Esophagus muscularis mucosa (tissue), 4 donors: ENCODE results near the gene UGT3A2. TPM values are rescaled to one million over a fixed set of nuclear protein-coding genes. Genes with fewer than 3 reads are reported as not detected.

Source experiments
- DNase-seq: peaks from one replicate; pipeline ENCODE4 v3.0.0-alpha.2; 2017; ENCODE audit errors: extremely low spot score
- H3K27ac ChIP-seq, 4 donors: fragments of 200-600 bp; sonication (generic); replicated peaks in 1 of 4; 1 replicate in 3 of 4; 2 replicates in 1 of 4; pipeline ENCODE4 v1.5.1; 2016 to 2019; ENCODE audit warnings: mild to moderate bottlenecking in 1 of 4
- H3K27me3 ChIP-seq, 4 donors: fragments of 200-600 bp; sonication (generic); one replicate each; pipeline versions ENCODE4 v1.5.1 to v1.6.0; 2016 to 2019
- H3K36me3 ChIP-seq, 4 donors: fragments of 200-600 bp; sonication (generic); one replicate each; pipeline ENCODE4 v1.5.1; 2016 to 2019
- H3K4me1 ChIP-seq, 4 donors: fragments of 200-600 bp; sonication (generic); one replicate each; pipeline ENCODE4 v1.5.1; 2016 to 2019
- H3K4me3 ChIP-seq, 4 donors: fragments of 200-600 bp; sonication (generic); 1 replicate in 2 of 4; 2 replicates in 2 of 4; pipeline ENCODE4 v1.5.1; 2016 to 2019; ENCODE audit warnings: mild to moderate bottlenecking in 4 of 4, moderate library complexity in 1 of 4
- H3K9me3 ChIP-seq, 4 donors: fragments of 200-600 bp; sonication (generic); 1 replicate in 3 of 4; 2 replicates in 1 of 4; pipeline ENCODE4 v1.5.1; 2016 to 2019
- EP300 ChIP-seq: sonication (generic); formaldehyde crosslinking; IDR thresholded peaks from one replicate; pipeline ENCODE4 v1.6.1; 2017; ENCODE audit warnings: antibody characterized with exemption
- POLR2A ChIP-seq: fragments of 450-650 bp; IDR thresholded peaks from one replicate; pipeline ENCODE4 v1.6.1; 2017; ENCODE audit warnings: antibody characterized with exemption, moderate library complexity, mild to moderate bottlenecking, low read depth
- POLR2AphosphoS5 ChIP-seq, 2 donors: sonication (generic); formaldehyde crosslinking; IDR thresholded peaks; one replicate each; pipeline ENCODE4 v1.6.1; 2017; ENCODE audit warnings: antibody characterized with exemption in 2 of 2
- WGBS: methylation state at CpG from one replicate; pipeline ENCODE4 v1.1.5; 2018; 5-methylcytosine and 5-hydroxymethylcytosine counted together
- intact Hi-C: fragments of 100-400 bp; cut with DNase I; formaldehyde crosslinking; loops from one replicate; pipeline ENCODE4 v1.15.1; 2023
- total RNA-seq, 4 donors: library from RNA; depleted of rRNA; stranded (reverse); fragments of >200 nt; gene quantifications; one replicate each; pipeline versions ENCODE4 v1.1.0 to v1.2.1, GENCODE V29; 2016
- TF ChIP-seq, protein P1 (sequence below), 3 experiments: fragments of 200-600 bp in 2 of 3; fragments of 450-650 bp in 1 of 3; sonication (generic) in 2 of 3; IDR thresholded peaks; one replicate each; pipeline ENCODE4 v1.5.1; 2017 to 2019; ENCODE audit warnings: antibody characterized with exemption in 3 of 3, mild to moderate bottlenecking in 2 of 3, moderate library complexity in 1 of 3

Gene UGT3A2
- total RNA-seq, 4 donors from 2014 or later: not detected

DNA sequence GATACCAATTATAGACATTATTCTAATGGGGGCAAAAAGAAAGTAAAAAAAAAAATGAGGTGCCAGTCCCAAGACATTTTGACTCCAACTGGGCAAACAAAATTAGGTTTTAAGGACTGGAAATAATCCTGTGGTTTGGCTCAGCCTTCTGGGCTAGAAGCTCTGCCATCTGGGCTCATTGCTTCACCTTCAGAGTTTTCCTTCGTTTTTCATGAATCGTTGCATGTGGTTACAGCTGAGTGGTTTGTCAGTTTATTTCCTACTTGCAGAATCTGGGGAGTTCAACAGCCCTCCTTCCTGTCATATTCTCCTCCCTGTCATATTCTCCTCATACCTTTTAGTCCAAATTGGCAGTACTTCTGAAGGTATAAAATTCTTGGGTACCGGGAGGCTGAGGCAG lies 12.0 kb downstream of the UGT3A2 start:
- WGBS: 86% methylated on average over 3 of the region's 3 CpGs
- no peak for TF ChIP-seq POLR2AphosphoS5 (IDR thresholded peaks at IDR 0.05)
- TF ChIP-seq, protein P1, sequence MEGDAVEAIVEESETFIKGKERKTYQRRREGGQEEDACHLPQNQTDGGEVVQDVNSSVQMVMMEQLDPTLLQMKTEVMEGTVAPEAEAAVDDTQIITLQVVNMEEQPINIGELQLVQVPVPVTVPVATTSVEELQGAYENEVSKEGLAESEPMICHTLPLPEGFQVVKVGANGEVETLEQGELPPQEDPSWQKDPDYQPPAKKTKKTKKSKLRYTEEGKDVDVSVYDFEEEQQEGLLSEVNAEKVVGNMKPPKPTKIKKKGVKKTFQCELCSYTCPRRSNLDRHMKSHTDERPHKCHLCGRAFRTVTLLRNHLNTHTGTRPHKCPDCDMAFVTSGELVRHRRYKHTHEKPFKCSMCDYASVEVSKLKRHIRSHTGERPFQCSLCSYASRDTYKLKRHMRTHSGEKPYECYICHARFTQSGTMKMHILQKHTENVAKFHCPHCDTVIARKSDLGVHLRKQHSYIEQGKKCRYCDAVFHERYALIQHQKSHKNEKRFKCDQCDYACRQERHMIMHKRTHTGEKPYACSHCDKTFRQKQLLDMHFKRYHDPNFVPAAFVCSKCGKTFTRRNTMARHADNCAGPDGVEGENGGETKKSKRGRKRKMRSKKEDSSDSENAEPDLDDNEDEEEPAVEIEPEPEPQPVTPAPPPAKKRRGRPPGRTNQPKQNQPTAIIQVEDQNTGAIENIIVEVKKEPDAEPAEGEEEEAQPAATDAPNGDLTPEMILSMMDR (IDR thresholded peaks at IDR 0.05): no peak
- TF ChIP-seq EP300: no peak
- intact Hi-C loops: no loop called here
- Histone ChIP-seq H3K27me3 (no peaks in the 10 kb centered on the region), H3K36me3 (no peaks in the 10 kb centered on the region), H3K4me1 (no peaks in the 10 kb centered on the region), H3K4me3 (no peak overlapping the region), H3K27ac (no peak overlapping the region), H3K9me3 (no peaks in the 10 kb centered on the region)
- DNase-seq: peak; percentile 57

DNA sequence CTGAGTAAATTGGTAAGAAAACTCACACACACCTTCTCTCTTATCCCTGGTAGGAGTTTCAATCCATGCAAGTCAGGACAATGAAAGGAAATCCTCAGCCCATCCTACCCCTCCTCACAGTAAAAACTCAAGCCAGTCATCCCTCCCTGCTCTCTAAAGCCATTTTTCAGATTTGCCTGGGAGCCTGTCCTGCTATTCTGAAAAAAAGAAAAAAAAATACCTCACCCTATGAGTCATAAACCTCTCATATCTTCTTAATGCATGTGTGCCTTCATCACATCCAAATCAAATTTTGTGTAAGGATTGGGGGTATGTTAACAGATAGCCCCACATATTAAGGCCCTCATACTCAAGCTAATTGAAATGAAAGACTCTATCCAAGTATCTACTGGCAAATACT lies 14.1 kb downstream of the UGT3A2 start:
- intact Hi-C loops: no loop called here
- H3K9me3 ChIP-seq: no peaks in the 10 kb centered on the region
- peak; percentile 57 for DNase-seq
- no peaks in the 10 kb centered on the region for H3K36me3 ChIP-seq
- TF ChIP-seq, protein P1 (IDR thresholded peaks at IDR 0.05): no peak
- TF ChIP-seq POLR2A (no peak), EP300 (no peak), POLR2AphosphoS5 (IDR thresholded peaks at IDR 0.05) (no peak)
- no peak overlapping the region for H3K27ac ChIP-seq
- no peak overlapping the region for H3K4me3 ChIP-seq
- no peaks in the 10 kb centered on the region for H3K4me1 ChIP-seq
- no peaks in the 10 kb centered on the region for H3K27me3 ChIP-seq

DNA sequence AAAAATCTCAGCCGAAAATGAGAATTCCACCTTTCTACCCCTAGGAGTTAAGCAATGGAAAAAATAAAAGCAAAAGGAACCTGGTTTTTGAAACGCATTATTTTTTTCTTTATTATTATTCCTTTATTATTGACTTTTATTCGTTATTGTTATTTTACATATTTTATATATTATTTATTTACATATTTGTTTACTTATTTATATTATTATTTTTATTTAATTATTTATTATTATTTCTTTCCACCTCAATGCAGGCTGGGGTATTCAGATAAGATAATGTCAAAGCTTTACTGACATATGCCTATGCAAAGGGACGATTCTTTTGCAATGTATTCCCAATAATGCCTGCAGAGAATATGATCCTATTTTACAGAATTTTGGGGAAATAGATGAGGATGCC lies 16.7 kb downstream of the UGT3A2 start:
- intact Hi-C loops: no loop called here
- H3K4me1 ChIP-seq: no peaks in the 10 kb centered on the region
- H3K27ac ChIP-seq: no peak overlapping the region
- no peak overlapping the region for H3K4me3 ChIP-seq
- H3K9me3 ChIP-seq: no peaks in the 10 kb centered on the region
- H3K36me3 ChIP-seq: no peaks in the 10 kb centered on the region
- no peak for DNase-seq
- TF ChIP-seq EP300 (no peak), POLR2A (no peak), POLR2AphosphoS5 (IDR thresholded peaks at IDR 0.05) (no peak)
- TF ChIP-seq, protein P1 (IDR thresholded peaks at IDR 0.05): no peak
- 83% methylated on average over 4 of the region's 4 CpGs for WGBS
- H3K27me3 ChIP-seq: no peaks in the 10 kb centered on the region

DNA sequence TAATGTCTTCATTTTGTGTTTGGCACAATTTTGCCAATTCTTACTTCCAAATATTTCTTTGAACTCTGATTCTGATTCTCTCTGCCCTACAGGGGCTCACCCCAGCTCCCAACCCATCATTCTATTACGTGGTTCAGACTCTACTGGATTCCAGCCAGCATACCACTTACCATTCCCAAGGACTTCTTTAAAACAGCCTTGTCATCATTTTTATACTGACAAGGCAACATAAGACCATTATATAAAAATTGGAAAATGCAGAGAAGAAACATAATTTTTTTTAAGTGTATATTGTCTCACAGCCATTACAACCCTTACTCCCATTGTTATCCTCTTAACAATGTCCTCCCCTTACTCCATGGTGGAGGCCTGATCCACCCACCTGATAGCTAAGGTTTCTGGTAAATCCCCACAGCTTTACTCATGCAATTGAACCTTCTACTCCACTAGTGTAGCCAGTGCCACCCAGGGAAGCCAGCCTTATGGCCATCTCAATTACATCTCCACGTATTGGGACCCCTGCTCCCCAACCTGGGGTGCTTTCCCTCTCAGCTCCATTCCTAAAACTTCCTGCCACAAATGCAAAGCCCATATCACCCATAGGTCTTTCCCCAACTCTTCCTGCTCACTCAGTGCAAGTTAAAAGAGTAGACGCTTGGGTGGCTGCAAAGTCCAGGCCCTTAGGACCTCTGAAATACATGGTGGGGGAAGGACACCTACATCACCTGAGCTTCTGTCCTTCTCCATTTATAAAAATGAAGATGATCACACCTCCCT lies 19.1 kb downstream of the UGT3A2 start:
- 81% methylated on average over 3 of the region's 3 CpGs for WGBS

More for the DNA sequence above, 19.1 kb downstream of the UGT3A2 start:
- Histone ChIP-seq H3K4me1 (no peaks in the 10 kb centered on the region), H3K27ac (no peak overlapping the region), H3K36me3 (no peaks in the 10 kb centered on the region), H3K4me3 (no peak overlapping the region), H3K9me3 (no peaks in the 10 kb centered on the region), H3K27me3 (no peaks in the 10 kb centered on the region)
- no peak for TF ChIP-seq EP300
- no peak for TF ChIP-seq POLR2AphosphoS5 (IDR thresholded peaks at IDR 0.05)
- TF ChIP-seq POLR2A: no peak
- TF ChIP-seq, protein P1 (IDR thresholded peaks at IDR 0.05): no peak
- intact Hi-C loops: no loop called here
- peak; percentile 66 for DNase-seq
